COLO829 (cell line): Measurements from ENCODE around the gene URAD.

Experiments used
- DNase-seq: peaks from one replicate; pipeline ENCODE4 v3.0.0; 2012; ENCODE audit warnings: low spot score

Gene URAD

DNA sequence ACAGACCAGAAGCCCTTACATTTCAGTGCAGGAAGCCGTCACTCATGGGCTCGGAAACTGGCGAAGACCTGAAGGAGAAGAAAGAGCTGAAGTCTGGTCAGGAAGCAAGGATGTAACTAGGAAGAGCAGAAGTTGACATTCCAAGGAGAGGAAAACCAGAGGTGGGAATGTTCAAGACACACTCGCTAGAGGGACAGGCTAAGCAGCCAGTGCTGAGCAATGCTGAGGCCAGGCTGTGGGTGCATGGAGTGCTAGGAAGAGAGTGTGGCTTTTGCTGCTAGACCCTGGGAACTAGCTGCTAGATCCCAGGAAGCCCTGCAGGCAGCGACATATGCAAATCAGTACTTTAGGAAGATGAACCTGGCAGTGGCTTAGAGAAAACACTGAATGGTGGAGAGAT is 12.1 kb upstream of the URAD start:
- DNase-seq = no peak

DNA sequence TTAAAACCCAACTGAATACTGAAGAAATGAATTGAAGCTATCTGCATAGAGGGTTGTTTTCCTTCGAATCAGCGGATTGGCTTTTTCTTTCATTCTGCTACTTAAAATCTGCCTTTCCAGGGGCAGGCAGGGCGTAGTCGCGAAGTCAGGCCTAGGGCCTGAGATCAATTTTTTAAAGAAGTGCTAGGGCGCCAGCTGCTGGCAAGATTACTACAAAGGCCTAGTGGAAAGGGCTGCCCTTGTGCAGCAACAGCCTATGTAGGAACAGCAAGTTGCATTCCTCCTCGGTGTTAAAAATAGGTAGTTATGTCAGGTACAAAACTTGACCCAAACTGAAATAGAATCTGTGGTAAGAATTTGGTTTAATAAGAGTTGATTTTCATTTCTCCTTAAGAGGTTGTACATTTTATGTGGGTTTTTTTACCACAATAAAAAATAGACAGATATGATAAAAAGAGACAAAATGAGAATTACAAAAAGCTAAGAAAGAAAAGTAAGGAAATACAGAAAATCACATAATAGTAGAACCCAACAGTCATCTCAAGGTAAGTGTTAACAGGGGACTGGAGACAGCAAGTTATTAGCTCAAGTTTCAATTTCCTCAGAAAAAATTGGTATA is 9.5 kb upstream of the URAD start:
- no peak for DNase-seq

DNA sequence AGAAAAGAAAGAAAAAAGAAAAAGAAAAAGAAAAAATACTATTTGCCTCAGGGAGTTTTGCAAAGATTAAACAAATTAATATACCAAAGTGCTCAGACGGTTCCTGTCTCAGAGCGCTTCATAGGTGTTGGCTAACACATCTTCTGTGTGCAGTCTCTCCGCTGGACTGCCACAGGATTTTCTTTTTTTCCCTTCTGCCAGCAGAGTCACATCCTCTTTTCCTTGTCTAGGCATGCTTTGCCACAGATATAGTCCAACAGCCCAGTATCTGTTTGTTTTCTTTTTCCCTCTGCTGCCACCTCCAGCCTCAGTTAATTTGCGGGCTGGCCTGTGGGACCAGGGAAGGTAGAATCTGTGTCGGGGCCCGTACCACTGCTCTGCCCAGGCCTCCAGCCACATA is 3.4 kb upstream of the URAD start:
- no peak for DNase-seq

DNA sequence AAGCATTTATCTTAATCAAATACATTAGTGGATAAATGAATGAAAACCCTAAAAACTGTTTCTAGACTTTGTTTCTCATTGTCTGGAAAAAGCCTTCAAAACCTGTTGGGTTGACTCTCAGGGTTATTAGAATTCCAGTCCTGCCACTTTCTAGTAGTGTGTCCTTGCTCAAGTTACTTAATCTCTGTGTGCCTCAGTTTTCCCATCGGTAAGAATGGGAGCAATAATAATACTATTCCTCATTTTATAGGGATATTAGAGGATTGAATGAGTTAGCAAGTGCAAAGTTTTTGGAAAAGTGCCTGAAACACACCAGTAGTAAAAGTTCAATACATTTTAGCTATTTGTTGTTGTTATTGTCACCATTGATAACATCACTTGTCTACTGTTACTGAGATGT is 2.9 kb downstream of the URAD start:
- DNase-seq = no peak

DNA sequence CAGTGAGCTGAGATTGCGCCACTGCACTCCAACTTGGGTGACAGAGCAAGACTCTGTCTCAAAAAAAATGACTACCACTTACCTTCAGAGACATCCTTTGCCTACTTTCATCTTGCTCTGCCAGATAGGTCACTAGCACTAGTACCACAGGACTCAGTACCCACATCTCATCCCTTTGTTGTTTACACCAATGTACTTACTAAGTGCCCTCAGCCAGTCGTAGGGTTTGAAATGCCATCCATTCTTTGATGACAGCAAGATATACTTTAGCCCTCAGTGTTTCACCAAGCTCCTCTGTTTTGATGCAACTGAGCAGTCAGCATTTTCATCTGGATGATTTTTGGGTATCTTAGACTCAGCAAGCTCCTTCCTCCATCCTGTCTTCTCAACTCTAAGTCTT is 6.1 kb downstream of the URAD start:
- no peak for DNase-seq

DNA sequence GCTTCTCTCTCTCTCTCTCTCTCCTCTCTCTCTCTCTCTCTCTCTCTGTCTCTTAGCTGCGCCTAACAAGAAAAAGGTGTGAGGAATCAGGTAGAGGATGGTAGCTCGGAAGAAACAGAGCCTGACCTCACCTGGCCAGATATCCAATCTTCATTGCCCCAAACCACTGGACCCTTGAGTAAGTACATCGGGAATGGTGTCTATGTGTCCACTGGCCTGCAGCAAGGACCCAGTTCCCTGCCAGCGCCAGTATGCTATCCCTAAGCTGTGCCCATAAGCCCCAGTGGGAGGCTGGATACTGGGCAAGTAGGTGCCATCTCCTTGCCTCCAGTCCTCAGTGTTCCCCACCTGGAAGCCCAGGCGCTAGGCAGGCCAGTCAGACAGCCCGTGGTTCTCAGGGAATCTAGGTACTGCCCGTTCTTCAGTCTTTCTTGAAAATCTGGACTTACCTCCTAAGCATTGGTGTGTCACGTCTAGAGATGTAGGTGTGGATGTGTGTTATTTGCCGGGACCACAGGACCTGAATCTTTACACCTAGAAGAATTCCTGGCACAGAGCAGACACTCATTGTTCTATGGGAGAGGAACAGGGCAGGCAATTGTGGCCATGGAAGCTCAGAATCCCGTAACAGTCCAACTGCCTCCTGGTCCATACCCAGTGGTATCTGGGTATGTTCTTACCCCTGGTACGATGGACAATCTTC is 7.3 kb downstream of the URAD start:
- no peak for DNase-seq

DNA sequence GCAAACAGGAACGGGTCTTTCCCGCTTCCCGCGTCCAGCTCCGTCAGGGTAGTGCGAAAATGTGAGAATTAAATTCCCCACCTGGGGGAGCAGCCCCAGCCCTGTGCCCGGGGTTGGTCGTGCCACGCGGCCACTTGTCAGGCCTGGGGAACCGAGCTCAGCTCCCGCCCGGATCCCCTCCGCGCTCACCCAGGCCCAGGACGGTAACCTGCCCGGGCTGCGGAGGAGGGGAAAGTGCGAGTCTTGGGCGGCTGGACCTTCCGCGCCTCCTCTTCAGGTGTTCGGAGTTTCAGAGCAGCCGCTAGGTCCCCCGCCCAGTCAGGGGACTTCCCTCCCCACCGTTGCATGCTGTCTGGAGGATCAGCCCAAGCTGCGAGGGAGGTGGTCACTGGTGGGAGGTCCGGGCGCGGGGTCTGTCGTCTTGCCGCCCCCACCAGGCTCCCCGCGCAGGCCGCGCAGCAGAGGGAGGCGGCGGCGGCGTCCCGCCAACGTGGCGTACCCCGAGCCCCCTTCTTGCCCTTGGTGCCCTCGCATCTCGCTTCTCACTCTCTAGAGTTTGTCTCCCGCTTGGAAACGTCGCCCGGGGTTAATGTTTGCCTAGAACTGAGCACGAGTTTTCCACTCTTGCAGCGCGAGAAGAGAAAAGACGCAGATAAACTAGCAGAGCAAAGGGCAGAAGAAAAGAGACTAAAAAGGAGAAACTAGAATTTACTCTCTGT is 8.1 kb downstream of the URAD start:
- DNase-seq = no peak

DNA sequence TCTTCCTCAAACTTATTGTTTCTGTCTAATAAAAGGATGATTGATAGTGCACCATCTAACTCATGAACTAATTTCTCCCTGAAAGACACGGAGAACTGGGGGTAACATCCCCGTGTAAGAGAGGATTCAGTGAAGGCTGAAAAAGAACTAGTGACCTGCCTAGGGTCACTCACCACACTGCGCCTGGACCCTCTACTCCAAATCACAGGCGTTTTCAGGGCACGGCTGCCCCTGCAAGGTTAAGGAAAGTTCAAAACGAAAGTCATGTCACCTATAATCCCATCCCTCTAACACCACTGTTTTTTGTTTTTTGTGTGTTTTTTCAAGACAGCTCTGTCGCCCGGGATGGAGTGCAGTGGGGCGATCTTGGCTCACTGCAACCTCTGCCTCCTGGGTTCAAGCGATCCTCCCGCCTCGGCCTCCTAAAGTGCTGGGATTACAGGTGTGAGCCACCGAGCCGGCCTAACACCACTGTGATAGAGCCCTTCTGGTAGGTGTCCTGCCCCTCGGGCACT is 8.7 kb downstream of the URAD start:
- DNase-seq = no peak

DNA sequence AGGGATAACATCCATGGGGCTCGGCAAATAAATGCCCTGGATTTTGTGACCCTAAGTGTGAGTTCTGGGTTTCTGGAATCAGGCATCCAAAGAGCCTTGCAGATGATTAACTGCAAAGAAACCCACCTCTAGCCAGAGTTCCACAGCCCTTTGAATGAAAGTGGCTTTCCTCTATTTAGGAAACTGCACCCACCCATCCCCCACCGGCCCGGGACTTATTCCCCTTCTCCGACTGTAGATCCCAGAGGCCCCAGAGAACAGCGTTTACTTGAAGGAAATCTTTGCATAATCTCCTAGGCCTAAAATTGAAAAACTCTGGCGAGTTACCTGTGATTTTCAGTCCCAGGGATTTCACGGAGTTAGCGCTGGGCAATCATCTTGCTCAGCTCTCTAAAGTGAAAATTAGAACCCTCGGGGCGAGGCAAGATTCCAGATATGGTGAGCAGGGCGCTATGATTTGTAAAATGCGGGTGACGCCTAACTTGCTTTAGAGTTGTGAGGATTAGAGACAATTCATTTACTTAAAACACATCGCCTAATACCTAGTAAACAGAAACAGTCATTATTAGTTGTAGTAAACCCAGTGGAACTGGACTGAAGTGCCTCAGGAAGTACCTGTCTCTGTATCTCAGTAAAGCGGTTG is 9.4 kb downstream of the URAD start:
- no peak for DNase-seq

DNA sequence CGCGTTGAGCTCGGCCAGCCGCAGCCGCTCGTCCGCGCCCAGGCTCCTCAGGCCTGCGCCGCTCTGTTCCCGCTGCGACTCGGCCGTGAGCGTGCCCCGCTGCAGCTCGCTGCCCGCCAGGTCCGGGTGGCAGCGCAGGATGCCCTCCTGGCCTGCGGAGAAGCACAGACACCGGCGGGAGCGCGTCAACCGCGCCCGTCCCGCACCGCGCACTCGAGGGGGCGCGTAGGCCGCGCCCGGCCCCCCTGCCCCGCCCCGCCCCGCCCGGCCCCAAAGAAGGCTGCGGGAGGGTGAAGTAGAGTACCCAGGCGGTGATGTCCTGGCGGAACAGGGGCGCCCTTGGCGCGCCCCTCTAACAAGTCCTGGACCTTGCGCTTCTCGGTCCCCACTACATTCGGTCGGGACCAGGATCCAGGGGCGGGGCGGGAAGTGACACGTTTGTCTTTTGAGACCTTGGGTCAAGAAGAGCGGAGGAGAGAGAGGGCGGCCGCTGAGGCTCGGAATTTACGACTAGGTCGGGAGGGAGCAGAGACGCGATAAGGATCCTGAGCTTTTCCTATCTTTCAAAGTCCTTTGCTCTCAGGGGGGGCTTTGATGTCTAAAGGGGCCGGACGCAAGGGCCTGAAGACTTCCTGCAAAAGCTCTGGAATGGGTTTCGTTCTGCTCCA is 10.1 kb downstream of the URAD start:
- DNase-seq = no peak

DNA sequence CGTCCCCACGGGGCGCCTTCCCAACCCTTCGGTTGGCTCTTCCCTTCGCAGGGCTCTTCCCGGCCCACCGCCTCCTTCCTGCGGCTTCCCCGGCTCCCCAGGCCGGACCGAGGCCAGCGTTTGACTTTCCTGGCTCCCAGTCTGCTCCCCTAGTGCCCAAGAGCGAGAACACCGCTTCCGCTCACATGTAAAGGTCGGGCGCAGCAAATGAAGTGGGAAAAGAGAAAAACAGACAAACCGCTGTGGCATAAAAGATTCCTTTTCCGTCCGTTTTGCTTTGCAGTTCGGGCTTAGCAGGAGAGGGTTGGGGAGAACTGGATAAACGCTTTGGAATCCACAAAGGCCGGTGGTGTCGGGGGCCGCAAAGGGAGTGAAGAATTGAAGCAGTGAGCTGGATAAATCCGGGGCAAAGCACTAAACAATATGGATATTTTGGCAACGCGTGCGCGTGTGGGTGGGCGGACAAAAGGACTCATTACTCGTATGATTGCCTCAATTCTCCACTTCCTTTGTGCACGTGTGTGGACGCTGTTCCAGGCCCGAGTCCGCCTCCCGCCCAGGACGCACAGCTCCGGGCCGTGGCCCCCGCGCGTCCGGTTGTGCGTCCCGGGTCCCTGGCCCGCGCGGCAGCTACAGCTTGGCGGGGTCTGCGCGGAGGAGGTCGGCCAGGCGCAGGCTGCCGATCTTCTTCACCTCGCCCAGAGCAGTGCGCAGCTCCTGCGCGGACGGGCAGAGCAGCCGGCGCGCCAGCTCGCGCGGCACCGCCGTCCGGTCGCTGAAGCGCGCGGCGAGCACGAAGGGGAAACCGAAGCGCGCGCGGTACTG is 10.8 kb downstream of the URAD start:
- DNase-seq = no peak

DNA sequence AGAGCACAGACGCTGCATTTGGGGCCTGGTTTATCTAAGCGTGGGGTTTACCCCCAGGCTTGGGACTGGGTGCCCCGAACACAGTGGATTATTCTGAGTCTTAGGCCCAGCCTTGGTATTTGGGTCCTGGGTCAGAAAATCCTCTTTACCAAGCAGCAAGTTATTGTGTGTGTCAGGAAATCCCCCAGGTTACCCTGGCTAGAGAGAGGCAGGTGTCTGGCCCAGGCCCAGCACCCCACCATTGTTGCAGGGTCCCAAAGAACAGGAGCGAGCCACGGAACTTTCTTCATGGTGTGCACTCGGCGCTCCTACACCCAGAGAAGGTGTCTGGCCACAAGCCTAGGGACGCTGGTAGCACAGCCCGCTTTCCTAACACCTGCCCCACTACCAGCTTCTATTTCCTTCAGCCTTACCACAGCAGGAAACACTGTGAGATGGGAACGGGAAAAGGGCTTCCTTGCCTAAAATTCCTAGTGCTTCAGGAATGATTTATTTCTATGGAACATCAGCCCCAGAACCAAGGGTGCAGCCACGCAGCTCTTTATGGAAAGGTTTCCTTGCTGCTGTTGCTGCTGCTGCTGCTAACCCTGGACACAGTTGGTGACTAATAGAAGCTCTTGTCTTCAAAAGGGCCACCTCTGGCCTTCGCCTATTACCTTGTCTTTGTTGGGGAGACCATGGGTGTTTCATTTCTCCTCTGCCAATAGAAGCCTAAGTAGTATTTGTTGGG is 12.0 kb downstream of the URAD start:
- no peak for DNase-seq

DNA sequence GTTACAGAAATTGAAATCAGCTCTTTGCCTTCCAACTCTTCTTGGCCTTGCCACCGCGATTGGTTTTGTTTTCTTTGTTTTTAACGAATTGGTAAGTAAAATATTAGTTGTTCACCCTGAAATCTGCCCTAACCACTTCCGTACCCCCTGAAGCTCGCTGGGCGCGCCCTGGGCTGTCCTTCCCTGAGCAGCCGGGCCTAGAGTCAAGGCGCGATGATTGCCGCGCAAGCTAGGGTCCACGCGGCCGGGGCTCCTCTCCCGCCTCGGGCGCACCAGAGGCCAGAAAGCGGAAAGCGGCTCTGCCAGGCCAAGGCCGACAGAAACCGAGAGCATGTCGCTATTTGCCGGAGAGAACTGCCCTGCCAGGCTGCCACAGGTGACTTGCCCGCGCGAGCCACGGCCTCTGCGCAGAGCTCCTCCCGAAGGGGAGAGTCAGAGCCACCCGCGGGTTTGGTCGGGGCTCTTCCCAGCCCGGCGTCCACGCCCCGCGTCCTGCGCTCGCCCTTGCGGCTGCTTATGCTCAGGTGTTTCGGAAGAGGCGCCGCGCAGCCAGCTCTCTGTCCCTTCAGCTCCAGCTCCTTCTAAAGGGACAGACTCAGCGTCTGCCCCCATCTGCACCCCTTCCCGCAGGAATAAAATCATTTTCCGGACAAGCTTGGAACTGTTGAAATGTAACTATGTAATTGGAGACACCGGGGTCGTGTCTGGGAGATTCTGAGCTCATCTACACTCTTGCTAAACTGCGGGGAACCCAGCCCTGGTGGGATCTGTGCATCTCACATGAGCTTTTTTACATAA is 12.7 kb downstream of the URAD start:
- no peak for DNase-seq

DNA sequence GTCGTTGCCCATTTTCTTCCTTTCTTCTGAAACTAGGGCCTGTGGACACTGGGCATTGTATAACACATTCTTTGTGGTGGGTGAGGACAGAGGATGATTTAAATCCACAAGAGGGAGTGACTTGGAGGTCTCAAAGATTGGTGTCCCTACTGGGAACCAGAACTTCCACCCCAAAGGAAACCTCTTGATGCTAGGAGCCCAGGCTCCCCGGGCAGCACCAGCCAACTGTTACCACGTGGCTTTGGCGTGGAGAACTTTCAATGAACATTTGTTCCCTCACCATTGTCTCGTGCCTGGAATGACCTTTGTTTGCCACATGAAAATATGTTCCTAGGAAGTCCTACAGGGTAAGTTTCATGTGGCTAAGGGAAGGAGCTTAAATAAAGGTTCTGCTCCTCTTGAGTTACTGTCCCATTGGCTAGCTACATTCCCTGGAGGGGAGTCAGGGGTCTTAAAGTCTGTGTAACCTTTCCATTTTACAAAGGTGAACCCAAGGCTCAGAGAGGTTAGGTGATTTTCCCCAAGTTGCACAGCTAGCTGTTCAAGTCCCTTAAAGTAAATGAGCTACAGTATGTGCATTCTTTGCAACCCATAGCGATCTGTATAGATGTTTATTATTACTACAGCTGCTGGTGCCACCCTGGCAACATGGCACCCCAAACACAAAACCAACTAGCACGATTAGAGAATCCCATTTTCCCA is 14.4 kb downstream of the URAD start:
- DNase-seq = no peak

DNA sequence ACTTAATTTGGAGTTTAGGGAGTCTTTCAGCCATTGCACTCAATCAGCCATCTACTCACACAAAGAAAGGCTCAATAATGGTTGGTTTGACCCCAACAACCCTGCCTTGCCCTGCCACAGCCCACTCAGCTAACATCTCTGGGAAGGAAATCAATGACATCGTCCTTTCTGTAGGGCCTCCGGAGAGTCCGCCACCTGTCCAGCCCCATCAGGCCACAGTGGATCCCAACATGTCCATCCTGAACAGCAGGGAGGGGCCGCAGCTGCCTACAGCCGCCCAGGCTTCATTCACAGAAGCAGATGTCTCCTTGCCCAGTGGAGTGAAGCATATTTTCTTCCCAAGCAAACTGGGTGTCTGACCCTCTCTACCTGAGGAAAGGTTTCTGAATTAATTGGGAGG is 15.2 kb downstream of the URAD start:
- DNase-seq = no peak

DNA sequence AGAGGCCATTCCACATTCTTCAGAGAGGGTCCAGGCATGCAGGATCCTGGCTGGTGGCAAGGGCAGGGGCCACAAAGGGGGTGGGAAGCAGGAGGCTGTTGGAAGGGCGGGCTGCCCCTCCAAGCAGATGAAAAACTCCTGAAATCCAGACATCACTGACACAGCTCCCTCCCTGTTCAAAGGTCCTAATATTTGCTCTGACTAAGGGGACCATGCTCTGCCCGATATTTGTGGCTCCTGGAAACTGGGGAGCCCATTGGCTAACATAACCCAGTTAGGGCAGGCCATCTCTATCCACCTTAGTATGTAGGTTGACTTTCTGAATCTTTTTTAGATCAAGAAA is 16.0 kb downstream of the URAD start:
- DNase-seq = no peak

DNA sequence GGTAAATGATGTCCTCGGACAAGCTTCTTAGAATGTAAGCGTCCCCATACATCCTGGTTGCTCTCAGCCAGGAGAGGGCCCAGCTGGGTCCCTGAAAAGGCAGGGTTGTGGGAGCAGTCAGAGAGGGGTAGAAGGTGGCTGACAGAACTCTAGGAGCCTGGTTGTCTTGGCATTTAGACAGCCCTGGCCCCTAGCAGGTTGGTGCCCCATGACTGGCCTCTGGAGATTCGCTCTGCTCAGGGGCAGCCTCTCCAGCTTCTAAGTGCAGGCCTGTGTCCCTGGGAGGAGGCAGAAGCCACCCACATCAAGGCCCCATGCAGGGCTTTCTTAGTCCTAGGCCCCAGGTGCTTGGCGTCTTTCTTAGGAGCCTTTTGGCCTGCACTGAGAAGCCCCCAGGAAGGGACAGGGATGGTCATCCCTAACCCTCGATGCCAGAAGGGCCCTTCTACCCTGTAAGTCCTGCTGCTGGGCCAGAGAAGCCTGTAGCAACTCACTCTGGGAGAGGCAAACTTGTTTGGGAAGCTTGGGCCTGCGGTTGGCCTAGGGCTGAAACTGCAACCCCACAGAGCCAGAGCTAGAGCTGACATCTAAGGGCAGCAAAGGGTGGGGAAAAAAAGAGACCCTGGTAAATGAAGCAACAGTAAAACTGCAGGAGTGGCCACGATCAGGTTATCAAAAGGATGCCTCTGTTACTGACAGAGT is 16.6 kb downstream of the URAD start:
- DNase-seq = no peak

DNA sequence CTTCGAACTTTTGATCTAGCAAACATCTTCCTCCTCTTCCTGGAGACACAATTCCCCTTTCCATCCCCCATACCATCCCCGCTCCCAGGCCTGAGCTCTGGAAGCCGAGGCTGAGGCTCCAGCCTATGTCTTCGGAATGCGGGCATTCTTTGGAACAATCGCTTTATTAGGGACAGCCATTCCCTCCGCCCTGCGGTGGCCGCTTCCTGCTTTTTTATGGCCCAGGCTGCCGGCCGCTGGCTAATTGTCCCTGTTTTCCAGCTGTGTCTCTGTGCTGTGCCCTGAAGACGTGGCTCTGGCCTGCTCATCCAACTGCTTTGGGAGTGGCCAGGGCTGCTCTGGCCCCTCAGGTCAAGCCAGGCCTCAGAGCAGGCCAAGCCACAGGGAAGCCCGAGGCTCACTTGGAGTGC is 17.3 kb downstream of the URAD start:
- no peak for DNase-seq
